WTC11 (cell line): ENCODE data around the gene GALNT12. TPM values are rescaled to one million over a fixed set of nuclear protein-coding genes. Genes with fewer than 3 reads are reported as not detected.

Source experiments
- ATAC-seq: fragments of 200-7000 bp; cut with Tn5 transposase; 2 replicates; pipeline ENCODE4 v1.10.0; 2021; ENCODE audit warnings: mild to moderate bottlenecking, moderate library complexity
- CTCF ChIA-PET: fragments of 300-600 bp; sonication (Branson Sonifier 250); formaldehyde crosslinking; loops from one replicate; lab custom pipeline; 2021; ENCODE audit warnings: antibody characterized with exemption; lab: Charles Lee
- POLR2A ChIA-PET: fragments of 350-600 bp; sonication (Branson Sonifier 250); formaldehyde crosslinking; loops from one replicate; lab custom pipeline; 2021; ENCODE audit warnings: antibody characterized with exemption; lab: Charles Lee
- DNase-seq: peaks from one replicate; pipeline ENCODE4 v3.0.0; 2021; ENCODE audit warnings: low spot score
- H3K27ac Mint-ChIP-seq: 2 replicates; pipeline ENCODE4 v1.8.0; 2021; ENCODE audit warnings: mixed read lengths
- H3K27me3 Mint-ChIP-seq: 2 replicates; pipeline ENCODE4 v1.8.0; 2021; ENCODE audit warnings: low read depth, mild to moderate bottlenecking, moderate library complexity, mixed read lengths
- H3K36me3 Mint-ChIP-seq: 2 replicates; pipeline ENCODE4 v1.8.0; 2021; ENCODE audit warnings: mixed read lengths
- H3K4me1 Mint-ChIP-seq: 2 replicates; pipeline ENCODE4 v1.8.0; 2022; ENCODE audit warnings: mixed read lengths
- H3K4me3 Mint-ChIP-seq: 2 replicates; pipeline ENCODE4 v1.8.0; 2021; ENCODE audit warnings: mild to moderate bottlenecking, moderate library complexity, mixed read lengths
- H3K9me3 Mint-ChIP-seq: 2 replicates; pipeline ENCODE4 v1.8.0; 2021; ENCODE audit warnings: mixed read lengths
- AR ChIP-seq: fragments of 250-450 bp; sonication (Bioruptor Pico); IDR thresholded peaks from 2 replicates; pipeline ENCODE4 v1.9.0; 2021; ENCODE audit warnings: mild to moderate bottlenecking
- CREB1 ChIP-seq: sonication (generic); formaldehyde crosslinking; IDR thresholded peaks from 2 replicates; pipeline ENCODE4 v1.8.0; 2023; ENCODE audit warnings: mild to moderate bottlenecking, missing genetic modification reagents
- ELF4 ChIP-seq: sonication (generic); formaldehyde crosslinking; IDR thresholded peaks from 2 replicates; pipeline ENCODE4 v1.8.1; 2022; ENCODE audit warnings: low read depth, mild to moderate bottlenecking, moderate library complexity, missing genetic modification reagents
- FOXK1 ChIP-seq: sonication (generic); formaldehyde crosslinking; IDR thresholded peaks from 2 replicates; pipeline ENCODE4 v1.8.0; 2022; ENCODE audit warnings: mild to moderate bottlenecking, moderate library complexity, missing genetic modification reagents
- KAT7 ChIP-seq: sonication (generic); formaldehyde crosslinking; IDR thresholded peaks from 2 replicates; pipeline ENCODE4 v1.8.1; 2023; ENCODE audit warnings: missing genetic modification reagents, mild to moderate bottlenecking, borderline replicate concordance
- NFYB ChIP-seq: sonication (generic); formaldehyde crosslinking; conservative IDR thresholded peaks from 2 replicates; pipeline ENCODE4 v1.8.0; 2022; ENCODE audit warnings: low read depth, missing genetic modification reagents
- PRRX2 ChIP-seq: fragments of 250-450 bp; sonication (Bioruptor Pico); IDR thresholded peaks from 2 replicates; pipeline ENCODE4 v1.8.0; 2021; ENCODE audit warnings: mild to moderate bottlenecking
- TEAD1 ChIP-seq: sonication (generic); formaldehyde crosslinking; IDR thresholded peaks from 2 replicates; pipeline ENCODE4 v1.8.0; 2022; ENCODE audit warnings: mild to moderate bottlenecking, missing genetic modification reagents
- TEAD4 ChIP-seq: sonication (generic); formaldehyde crosslinking; IDR thresholded peaks from 2 replicates; pipeline ENCODE4 v1.8.0; 2022; ENCODE audit warnings: mild to moderate bottlenecking, missing genetic modification reagents
- ZNF121 ChIP-seq: sonication (generic); formaldehyde crosslinking; IDR thresholded peaks from 2 replicates; pipeline ENCODE4 v1.8.0; 2023; ENCODE audit warnings: missing genetic modification reagents
- total RNA-seq: library from RNA; stranded (reverse); gene quantifications from 3 replicates; pipeline ENCODE4 v1.2.3, GENCODE V29; 2021
- TF ChIP-seq, protein P1 (sequence below): sonication (generic); formaldehyde crosslinking; IDR thresholded peaks from 2 replicates; pipeline ENCODE4 v1.8.0; 2022; ENCODE audit warnings: mild to moderate bottlenecking, missing genetic modification reagents
- TF ChIP-seq, protein P2 (sequence below): fragments of 200-600 bp; IDR thresholded peaks from 2 replicates; pipeline ENCODE4 v1.8.0; 2022; ENCODE audit warnings: antibody characterized with exemption
- TF ChIP-seq, protein P3 (sequence below): sonication (generic); formaldehyde crosslinking; IDR thresholded peaks from 2 replicates; pipeline ENCODE4 v1.8.0; 2022; ENCODE audit warnings: missing genetic modification reagents
- TF ChIP-seq, protein P4 (sequence below): fragments of 250-450 bp; sonication (Bioruptor Pico); IDR thresholded peaks from 2 replicates; pipeline ENCODE4 v1.9.0; 2021; ENCODE audit warnings: mild to moderate bottlenecking, borderline replicate concordance

GALNT12 gene
- total RNA-seq, 1 experiment from 2014 or later = 19.3 TPM

- Mint-ChIP-seq H3K4me1 (peaks cover 39% of the 10 kb centered on the region), H3K36me3 (peaks cover 33% of the 10 kb centered on the region), H3K27ac (no peak overlapping the region), H3K4me3 (no peak overlapping the region), H3K9me3 (no peaks in the 10 kb centered on the region), H3K27me3 (no peaks in the 10 kb centered on the region)
- POLR2A ChIA-PET = no interaction called here
- ATAC-seq = no peak
- CTCF ChIA-PET = no interaction called here
- TF ChIP-seq, protein P1, sequence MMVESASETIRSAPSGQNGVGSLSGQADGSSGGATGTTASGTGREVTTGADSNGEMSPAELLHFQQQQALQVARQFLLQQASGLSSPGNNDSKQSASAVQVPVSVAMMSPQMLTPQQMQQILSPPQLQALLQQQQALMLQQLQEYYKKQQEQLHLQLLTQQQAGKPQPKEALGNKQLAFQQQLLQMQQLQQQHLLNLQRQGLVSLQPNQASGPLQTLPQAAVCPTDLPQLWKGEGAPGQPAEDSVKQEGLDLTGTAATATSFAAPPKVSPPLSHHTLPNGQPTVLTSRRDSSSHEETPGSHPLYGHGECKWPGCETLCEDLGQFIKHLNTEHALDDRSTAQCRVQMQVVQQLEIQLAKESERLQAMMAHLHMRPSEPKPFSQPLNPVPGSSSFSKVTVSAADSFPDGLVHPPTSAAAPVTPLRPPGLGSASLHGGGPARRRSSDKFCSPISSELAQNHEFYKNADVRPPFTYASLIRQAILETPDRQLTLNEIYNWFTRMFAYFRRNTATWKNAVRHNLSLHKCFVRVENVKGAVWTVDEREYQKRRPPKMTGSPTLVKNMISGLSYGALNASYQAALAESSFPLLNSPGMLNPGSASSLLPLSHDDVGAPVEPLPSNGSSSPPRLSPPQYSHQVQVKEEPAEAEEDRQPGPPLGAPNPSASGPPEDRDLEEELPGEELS (CRISPR knock-in tag) = peak; percentile 16; the same call in 1 of the 2 replicates
- no peak for TF ChIP-seq NFYB
- TF ChIP-seq, all 79 proteins: peak for 1
- no peak for DNase-seq
These were observed 17.2 kb upstream of the GALNT12 start for GRCh38 chr9:98790134-98790841.

GRCh38 chr9:98790842-98791607, 16.4 kb upstream of the GALNT12 start:
- H3K9me3 Mint-ChIP-seq = no peaks in the 10 kb centered on the region
- peaks cover 45% of the 10 kb centered on the region for H3K4me1 Mint-ChIP-seq
- H3K27me3 Mint-ChIP-seq = no peaks in the 10 kb centered on the region
- CTCF ChIA-PET = interaction anchor here (0.7 to 1.9 kb wide), 13 partner anchors 9 to 349 kb away, joined by 3 to 21 read pairs (median 4); partner anchors contain the start of gene GALNT12
- DNase-seq (peak; percentile 86), ATAC-seq (peak; percentile 88)
- peaks cover 31% of the 10 kb centered on the region for H3K36me3 Mint-ChIP-seq
- H3K27ac Mint-ChIP-seq = peak overlapping the region; percentile 82
- POLR2A ChIA-PET = interaction anchor here (1.1 kb wide), 1 partner anchor 17 kb away, joined by 7 read pairs; the partner anchor contains the start of gene GALNT12
- no peak for TF ChIP-seq ELF4
- TF ChIP-seq AR (CRISPR knock-in tag) = no peak
- peak; percentile 99 for TF ChIP-seq TEAD4 (CRISPR knock-in tag)
- TF ChIP-seq, protein P2, sequence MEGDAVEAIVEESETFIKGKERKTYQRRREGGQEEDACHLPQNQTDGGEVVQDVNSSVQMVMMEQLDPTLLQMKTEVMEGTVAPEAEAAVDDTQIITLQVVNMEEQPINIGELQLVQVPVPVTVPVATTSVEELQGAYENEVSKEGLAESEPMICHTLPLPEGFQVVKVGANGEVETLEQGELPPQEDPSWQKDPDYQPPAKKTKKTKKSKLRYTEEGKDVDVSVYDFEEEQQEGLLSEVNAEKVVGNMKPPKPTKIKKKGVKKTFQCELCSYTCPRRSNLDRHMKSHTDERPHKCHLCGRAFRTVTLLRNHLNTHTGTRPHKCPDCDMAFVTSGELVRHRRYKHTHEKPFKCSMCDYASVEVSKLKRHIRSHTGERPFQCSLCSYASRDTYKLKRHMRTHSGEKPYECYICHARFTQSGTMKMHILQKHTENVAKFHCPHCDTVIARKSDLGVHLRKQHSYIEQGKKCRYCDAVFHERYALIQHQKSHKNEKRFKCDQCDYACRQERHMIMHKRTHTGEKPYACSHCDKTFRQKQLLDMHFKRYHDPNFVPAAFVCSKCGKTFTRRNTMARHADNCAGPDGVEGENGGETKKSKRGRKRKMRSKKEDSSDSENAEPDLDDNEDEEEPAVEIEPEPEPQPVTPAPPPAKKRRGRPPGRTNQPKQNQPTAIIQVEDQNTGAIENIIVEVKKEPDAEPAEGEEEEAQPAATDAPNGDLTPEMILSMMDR = peak; percentile 100
- TF ChIP-seq FOXK1 (CRISPR knock-in tag) = no peak
- TF ChIP-seq, protein P3, sequence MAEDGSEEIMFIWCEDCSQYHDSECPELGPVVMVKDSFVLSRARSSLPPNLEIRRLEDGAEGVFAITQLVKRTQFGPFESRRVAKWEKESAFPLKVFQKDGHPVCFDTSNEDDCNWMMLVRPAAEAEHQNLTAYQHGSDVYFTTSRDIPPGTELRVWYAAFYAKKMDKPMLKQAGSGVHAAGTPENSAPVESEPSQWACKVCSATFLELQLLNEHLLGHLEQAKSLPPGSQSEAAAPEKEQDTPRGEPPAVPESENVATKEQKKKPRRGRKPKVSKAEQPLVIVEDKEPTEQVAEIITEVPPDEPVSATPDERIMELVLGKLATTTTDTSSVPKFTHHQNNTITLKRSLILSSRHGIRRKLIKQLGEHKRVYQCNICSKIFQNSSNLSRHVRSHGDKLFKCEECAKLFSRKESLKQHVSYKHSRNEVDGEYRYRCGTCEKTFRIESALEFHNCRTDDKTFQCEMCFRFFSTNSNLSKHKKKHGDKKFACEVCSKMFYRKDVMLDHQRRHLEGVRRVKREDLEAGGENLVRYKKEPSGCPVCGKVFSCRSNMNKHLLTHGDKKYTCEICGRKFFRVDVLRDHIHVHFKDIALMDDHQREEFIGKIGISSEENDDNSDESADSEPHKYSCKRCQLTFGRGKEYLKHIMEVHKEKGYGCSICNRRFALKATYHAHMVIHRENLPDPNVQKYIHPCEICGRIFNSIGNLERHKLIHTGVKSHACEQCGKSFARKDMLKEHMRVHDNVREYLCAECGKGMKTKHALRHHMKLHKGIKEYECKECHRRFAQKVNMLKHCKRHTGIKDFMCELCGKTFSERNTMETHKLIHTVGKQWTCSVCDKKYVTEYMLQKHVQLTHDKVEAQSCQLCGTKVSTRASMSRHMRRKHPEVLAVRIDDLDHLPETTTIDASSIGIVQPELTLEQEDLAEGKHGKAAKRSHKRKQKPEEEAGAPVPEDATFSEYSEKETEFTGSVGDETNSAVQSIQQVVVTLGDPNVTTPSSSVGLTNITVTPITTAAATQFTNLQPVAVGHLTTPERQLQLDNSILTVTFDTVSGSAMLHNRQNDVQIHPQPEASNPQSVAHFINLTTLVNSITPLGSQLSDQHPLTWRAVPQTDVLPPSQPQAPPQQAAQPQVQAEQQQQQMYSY = no peak
- TF ChIP-seq KAT7 (CRISPR knock-in tag) = no peak
- no peak for TF ChIP-seq ZNF121 (CRISPR knock-in tag)
- peak; percentile 100 for TF ChIP-seq TEAD1 (CRISPR knock-in tag)
- TF ChIP-seq, protein P4, sequence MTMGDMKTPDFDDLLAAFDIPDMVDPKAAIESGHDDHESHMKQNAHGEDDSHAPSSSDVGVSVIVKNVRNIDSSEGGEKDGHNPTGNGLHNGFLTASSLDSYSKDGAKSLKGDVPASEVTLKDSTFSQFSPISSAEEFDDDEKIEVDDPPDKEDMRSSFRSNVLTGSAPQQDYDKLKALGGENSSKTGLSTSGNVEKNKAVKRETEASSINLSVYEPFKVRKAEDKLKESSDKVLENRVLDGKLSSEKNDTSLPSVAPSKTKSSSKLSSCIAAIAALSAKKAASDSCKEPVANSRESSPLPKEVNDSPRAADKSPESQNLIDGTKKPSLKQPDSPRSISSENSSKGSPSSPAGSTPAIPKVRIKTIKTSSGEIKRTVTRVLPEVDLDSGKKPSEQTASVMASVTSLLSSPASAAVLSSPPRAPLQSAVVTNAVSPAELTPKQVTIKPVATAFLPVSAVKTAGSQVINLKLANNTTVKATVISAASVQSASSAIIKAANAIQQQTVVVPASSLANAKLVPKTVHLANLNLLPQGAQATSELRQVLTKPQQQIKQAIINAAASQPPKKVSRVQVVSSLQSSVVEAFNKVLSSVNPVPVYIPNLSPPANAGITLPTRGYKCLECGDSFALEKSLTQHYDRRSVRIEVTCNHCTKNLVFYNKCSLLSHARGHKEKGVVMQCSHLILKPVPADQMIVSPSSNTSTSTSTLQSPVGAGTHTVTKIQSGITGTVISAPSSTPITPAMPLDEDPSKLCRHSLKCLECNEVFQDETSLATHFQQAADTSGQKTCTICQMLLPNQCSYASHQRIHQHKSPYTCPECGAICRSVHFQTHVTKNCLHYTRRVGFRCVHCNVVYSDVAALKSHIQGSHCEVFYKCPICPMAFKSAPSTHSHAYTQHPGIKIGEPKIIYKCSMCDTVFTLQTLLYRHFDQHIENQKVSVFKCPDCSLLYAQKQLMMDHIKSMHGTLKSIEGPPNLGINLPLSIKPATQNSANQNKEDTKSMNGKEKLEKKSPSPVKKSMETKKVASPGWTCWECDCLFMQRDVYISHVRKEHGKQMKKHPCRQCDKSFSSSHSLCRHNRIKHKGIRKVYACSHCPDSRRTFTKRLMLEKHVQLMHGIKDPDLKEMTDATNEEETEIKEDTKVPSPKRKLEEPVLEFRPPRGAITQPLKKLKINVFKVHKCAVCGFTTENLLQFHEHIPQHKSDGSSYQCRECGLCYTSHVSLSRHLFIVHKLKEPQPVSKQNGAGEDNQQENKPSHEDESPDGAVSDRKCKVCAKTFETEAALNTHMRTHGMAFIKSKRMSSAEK = no peak
- no peak for TF ChIP-seq CREB1 (CRISPR knock-in tag)
- no peak for TF ChIP-seq PRRX2 (CRISPR knock-in tag)
- no peak overlapping the region for H3K4me3 Mint-ChIP-seq
